Fibroblast of mammary gland (primary cell): ENCODE results near the gene DYNLT1.
"Not testable (repeated sequence)": the region's sequence is repeated elsewhere in the genome, so short reads cannot be mapped to it uniquely, and the experiment has no call there.

Experiments
- DNase-seq: peaks from one replicate; pipeline ENCODE4 v3.0.0-alpha.2; 2010; ENCODE audit warnings: low read depth
- H3K4me3 ChIP-seq: 2 replicates; pipeline ENCODE4 v1.5.1; 2011; ENCODE audit warnings: low read depth, mild to moderate bottlenecking, low read length, moderate library complexity; ENCODE audit not compliant: control insufficient read depth
- CTCF ChIP-seq: conservative IDR thresholded peaks from 2 replicates; pipeline ENCODE4 v1.5.1; 2011; ENCODE audit warnings: low read depth, low read length, inconsistent platforms; ENCODE audit not compliant: control insufficient read depth, insufficient read depth

The DYNLT1 gene

GRCh38 chr6:158684311-158684710, 39.8 kb upstream of the DYNLT1 start:
- no peak for DNase-seq
- no peak for TF ChIP-seq CTCF
- no peak overlapping the region for H3K4me3 ChIP-seq

DNA sequence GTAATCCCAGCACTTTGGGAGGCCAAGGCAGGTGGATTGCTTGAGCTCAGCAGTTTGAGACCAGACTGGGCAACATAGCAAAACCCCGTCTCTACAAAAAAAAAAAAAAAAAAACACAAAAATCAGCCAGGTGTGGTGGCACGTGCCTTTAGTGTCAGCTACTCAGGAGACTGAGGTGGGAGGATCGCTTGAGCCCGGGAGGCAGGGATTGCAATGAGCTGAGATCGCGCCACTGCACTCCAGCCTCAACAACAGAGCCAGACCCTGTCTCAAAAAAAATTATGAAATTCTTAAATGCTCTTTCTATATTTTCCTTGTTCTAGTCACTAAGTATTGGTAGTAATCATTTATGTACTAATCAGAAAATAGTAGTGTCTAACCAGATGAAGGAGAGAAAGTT, 35.9 kb upstream of the DYNLT1 start:
- no peak overlapping the region for H3K4me3 ChIP-seq
- no peak for TF ChIP-seq CTCF
- no peak for DNase-seq

DNA sequence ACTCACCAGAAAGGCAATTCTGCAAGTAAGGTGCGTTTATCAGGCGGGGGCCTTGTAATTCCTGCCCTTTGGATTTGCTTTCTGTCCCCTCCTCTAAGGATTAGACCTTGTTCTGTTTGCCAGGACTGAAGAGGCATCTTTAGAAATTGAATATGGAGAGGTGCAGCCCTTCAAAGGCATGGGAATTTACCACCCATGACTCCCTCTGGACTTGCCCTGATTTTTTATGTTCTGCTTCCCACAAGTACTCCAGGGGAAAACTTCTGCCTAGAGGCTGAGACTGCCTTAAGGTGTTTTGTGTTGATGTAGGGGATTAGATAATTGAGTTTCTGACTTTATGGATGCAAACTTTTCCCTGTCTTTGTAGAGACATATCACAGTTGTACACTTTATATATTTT, 35.5 kb upstream of the DYNLT1 start:
- H3K4me3 ChIP-seq, result no peak overlapping the region
- no peak for TF ChIP-seq CTCF
- no peak for DNase-seq

DNA sequence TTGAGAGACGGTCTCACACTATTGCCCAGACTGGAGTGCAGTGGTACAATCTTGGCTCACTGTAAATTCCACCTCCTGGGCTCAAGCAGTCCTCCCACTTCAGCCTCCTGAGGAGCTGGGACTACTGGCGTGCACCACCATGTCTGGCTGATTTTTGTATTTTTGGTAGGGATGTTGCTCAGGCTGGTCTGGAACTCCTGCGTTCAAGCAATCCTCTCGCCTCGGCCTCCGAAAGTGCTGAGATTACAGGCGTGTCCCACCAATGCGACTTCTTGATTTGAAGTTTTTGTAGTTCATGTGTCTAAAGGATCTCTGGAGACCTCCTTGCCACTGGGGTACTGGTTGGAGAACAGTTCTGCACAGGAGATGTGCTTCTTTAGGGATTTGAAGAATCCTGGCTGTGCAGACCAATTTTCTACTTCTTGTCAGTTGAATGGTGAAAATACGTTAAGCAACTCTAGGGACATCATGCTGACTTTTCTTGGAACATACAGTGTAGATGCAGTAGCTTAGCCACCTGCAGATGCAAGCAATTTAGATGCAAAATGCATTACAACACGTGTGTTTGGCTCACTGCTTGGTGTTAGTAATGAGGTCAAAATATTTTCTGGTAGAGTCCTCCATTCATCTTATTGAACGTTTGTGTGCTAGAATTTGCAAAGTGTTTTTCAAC, 33.5 kb upstream of the DYNLT1 start:
- DNase-seq, result no peak
- H3K4me3 ChIP-seq, result no peak overlapping the region
- TF ChIP-seq CTCF, result no peak

GRCh38 chr6:158677094-158677493, 32.6 kb upstream of the DYNLT1 start:
- DNase-seq, H3K4me3 ChIP-seq: not testable (repeated sequence)

- DNase-seq, result no peak
- H3K4me3 ChIP-seq, result no peak overlapping the region
- TF ChIP-seq CTCF, result no peak
Measured at GRCh38 chr6:158674342-158675131, 30.0 kb upstream of the DYNLT1 start.

DNA sequence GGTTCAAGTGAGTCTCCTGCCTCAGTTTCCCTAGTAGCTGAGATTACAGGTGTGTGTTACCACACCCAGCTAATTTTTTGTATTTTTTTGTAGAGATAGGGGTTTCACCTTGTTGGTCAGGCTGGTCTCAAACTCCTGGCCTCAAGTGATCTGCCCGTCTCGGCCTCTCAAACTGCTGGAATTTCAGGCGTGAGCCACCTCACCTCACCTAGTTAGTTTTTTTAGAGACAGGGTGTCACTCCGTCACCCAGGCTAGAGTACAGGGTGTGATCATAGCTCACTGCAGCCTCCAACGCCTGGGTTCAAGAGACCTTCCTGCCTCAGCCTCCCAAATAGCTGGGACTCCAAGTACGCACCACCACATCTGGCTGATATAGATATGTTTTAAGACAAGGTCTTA, 28.2 kb upstream of the DYNLT1 start:
- no peak overlapping the region for H3K4me3 ChIP-seq
- no peak for TF ChIP-seq CTCF
- DNase-seq, result no peak

GRCh38 chr6:158672119-158672518, 27.6 kb upstream of the DYNLT1 start:
- H3K4me3 ChIP-seq, result not testable (repeated sequence)

More at GRCh38 chr6:158672119-158672518, 27.6 kb upstream of the DYNLT1 start:
- not testable (repeated sequence) for DNase-seq
